ENCODE measurements around the gene LTA. TPM values are rescaled to one million over a fixed set of nuclear protein-coding genes. Genes with fewer than 3 reads are reported as not detected.
A peak's percentile ranks its signal among the peaks of the same experiment; 100 is the strongest.

LTA gene
- total and polyA plus RNA-seq, 2 donors (not counting 1 experiment from before 2014, with no cell fraction given) = 8.6 to 8.8 TPM

DNA sequence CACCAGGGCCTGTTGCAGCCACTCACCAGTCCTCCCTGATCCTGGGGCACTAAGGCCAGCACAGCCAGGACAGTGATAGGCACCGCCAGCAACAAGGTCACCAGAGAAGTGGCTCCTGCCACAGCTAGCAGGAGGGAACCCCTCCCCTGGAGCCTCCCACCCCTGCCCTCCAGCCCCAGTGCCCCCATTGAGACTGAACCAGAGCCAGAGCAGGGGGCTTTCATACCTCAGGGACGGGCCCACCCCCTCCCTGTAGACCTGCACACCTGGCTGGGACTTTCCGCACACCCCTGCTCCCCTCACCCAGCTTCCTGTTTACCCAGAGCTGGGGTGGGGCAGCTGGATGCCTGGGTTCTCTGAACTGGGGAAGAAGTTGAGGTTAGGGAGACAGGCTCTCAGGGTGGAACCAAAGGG is 10.1 kb downstream of the LTA start, which contains the start of gene LTB:
TSS of gene LTB (minus strand) at position 195 of the 414 bp plus-strand sequence. CDS start at position 188, 7 bp downstream.
- ATAC-seq (ENCODE audit: low read depth) (peak; percentile 60), DNase-seq (peak; percentile 80)
- Histone ChIP-seq H3K4me3 (ENCODE audit: control extremely low read depth in 1 of 5, extremely low read depth in 1 of 5, insufficient read depth in 1 of 5, low read depth in 2 of 5, low read length in 4 of 5) (peak within 1 kb of the TSS; percentile 83 to 100 (median 96)), H3K9me3 (ENCODE audit: control extremely low read depth in 1 of 3, control insufficient read depth in 2 of 3, insufficient read depth in 1 of 3, low read length in 2 of 3) (no peaks in the 10 kb centered on the region), H3K4me2 (replicated peaks; ENCODE audit: low read depth, low read length, poor library complexity, severe bottlenecking) (peak within 1 kb of the TSS; percentile 88), H3K79me2 (ENCODE audit: control insufficient read depth, insufficient read depth, low read length) (peaks cover 66% of the 10 kb centered on the region), H3K4me1 (ENCODE audit: control insufficient read depth in 2 of 2, insufficient read depth in 2 of 2, low read length in 2 of 2) (peaks cover 76 to 83% of the 10 kb centered on the region in 2 donors), H2AFZ (ENCODE audit: insufficient read depth, low read depth, low read length, poor library complexity, severe bottlenecking) (peak within 1 kb of the TSS; percentile 55), H4K20me1 (ENCODE audit: control insufficient read depth, insufficient read depth, low read length, poor library complexity, severe bottlenecking) (peaks cover 22% of the 10 kb centered on the region), H3K27ac (ENCODE audit: low read length in 2 of 2) (peak within 1 kb of the TSS; percentile 95 to 97), H3K36me3 (replicated peaks in 1 of 2; ENCODE audit: control extremely low read depth in 1 of 2, control insufficient read depth in 1 of 2, extremely low read depth in 1 of 2, insufficient read depth in 2 of 2, low read length in 1 of 2) (peaks cover 0 to 33% of the 10 kb centered on the region in 2 experiments), H3K9ac (ENCODE audit: low read length) (peak within 1 kb of the TSS; percentile 97), H3K27me3 (replicated peaks in 1 of 4; ENCODE audit: control extremely low read depth in 1 of 4, control insufficient read depth in 3 of 4, insufficient read depth in 4 of 4, low read length in 3 of 4) (no peaks in the 10 kb centered on the region)
- peak within 1 kb of the TSS; percentile 98 for H3K4me3 Mint-ChIP-seq
- ChIA-PET POLR2A (interaction anchor here (1.0 to 42.6 kb wide), 5 partner anchors 3 to 70 kb away, joined by 3 to 1450 read pairs (median 34); partner anchors contain the start of genes ATP6V1G2, BAG6, DDX39B and LST1), CTCF (interaction anchor here (0.7 to 35.3 kb wide), 8 partner anchors 8 to 248 kb away, joined by 3 to 2241 read pairs (median 6); partner anchors contain the start of genes ATP6V1G2, DDX39B, LST1 and LTA)
- intact Hi-C loops (cut with micrococcal nuclease) = loop anchor here (1.0 kb wide), 1 partner anchor 11 kb away; the partner anchor contains the start of gene NCR3
- no peaks in the 10 kb centered on the region for H3K9me3 Mint-ChIP-seq (ENCODE audit: insufficient read depth)
- peak within 1 kb of the TSS; percentile 99 for H3K27ac Mint-ChIP-seq
- peaks cover 82% of the 10 kb centered on the region for H3K4me1 Mint-ChIP-seq
- WGBS (ENCODE audit: insufficient coverage) = 0% methylated on average over 1 of the region's 3 CpGs
- H3K27me3 Mint-ChIP-seq = no peaks in the 10 kb centered on the region
- TF ChIP-seq CTCF (IDR thresholded peaks at IDR 0.05) (no peak), EZH2 (IDR thresholded peaks at IDR 0.05; ENCODE audit: borderline replicate concordance, insufficient read depth, low read depth, low read length, poor library complexity, severe bottlenecking) (no peak)

DNA sequence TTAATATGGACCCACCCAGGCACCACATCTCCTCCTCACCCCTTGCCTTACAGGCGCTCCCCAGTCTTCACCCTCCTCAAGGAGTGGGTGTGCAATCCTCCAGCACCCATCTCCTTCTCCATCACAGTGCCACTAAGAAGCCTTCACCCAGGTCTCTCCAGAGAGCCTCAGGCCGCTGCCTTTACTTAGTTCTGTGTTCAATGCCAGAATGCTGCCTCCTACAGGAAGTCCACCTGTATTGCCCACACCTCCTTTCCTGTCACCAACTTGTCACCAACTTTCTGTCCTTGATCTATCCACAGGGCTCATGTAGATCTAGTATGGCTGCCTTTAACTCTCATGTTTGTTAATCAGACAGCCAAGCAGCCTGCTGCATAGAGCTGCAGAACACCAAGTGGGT is 13.4 kb downstream of the LTA start:
- H3K9me3 Mint-ChIP-seq (ENCODE audit: insufficient read depth) = no peaks in the 10 kb centered on the region
- intact Hi-C loops (cut with micrococcal nuclease) = no loop called here
- Histone ChIP-seq H3K27ac (ENCODE audit: low read length in 2 of 2) (peak overlapping the region; percentile 87 to 95), H3K9me3 (ENCODE audit: control extremely low read depth in 1 of 3, control insufficient read depth in 2 of 3, insufficient read depth in 1 of 3, low read length in 2 of 3) (no peaks in the 10 kb centered on the region), H3K79me2 (ENCODE audit: control insufficient read depth, insufficient read depth, low read length) (peaks cover 71% of the 10 kb centered on the region), H4K20me1 (ENCODE audit: control insufficient read depth, insufficient read depth, low read length, poor library complexity, severe bottlenecking) (peaks cover 13% of the 10 kb centered on the region), H2AFZ (ENCODE audit: insufficient read depth, low read depth, low read length, poor library complexity, severe bottlenecking) (no peak overlapping the region), H3K4me2 (replicated peaks; ENCODE audit: low read depth, low read length, poor library complexity, severe bottlenecking) (peak overlapping the region; percentile 72), H3K9ac (ENCODE audit: low read length) (peak overlapping the region; percentile 59), H3K4me1 (ENCODE audit: control insufficient read depth in 2 of 2, insufficient read depth in 2 of 2, low read length in 2 of 2) (peaks cover 73 to 79% of the 10 kb centered on the region in 2 donors), H3K36me3 (replicated peaks in 1 of 2; ENCODE audit: control extremely low read depth in 1 of 2, control insufficient read depth in 1 of 2, extremely low read depth in 1 of 2, insufficient read depth in 2 of 2, low read length in 1 of 2) (peaks cover 0 to 13% of the 10 kb centered on the region in 2 experiments), H3K4me3 (ENCODE audit: control extremely low read depth in 1 of 5, extremely low read depth in 1 of 5, insufficient read depth in 1 of 5, low read depth in 2 of 5, low read length in 4 of 5) (peak overlapping the region in 2 of 5 experiments; percentile 63 to 86), H3K27me3 (replicated peaks in 1 of 4; ENCODE audit: control extremely low read depth in 1 of 4, control insufficient read depth in 3 of 4, insufficient read depth in 4 of 4, low read length in 3 of 4) (no peaks in the 10 kb centered on the region)
- peak; percentile 54 for DNase-seq
- POLR2A ChIA-PET = interaction anchor here (0.6 to 42.6 kb wide), 3 partner anchors 1 to 1038 kb away, joined by 3 to 1450 read pairs (median 1450); partner anchors contain the start of genes ATP6V1G2, LST1, LTA and LTB
- H3K4me1 Mint-ChIP-seq = peaks cover 77% of the 10 kb centered on the region
- H3K4me3 Mint-ChIP-seq = peak overlapping the region; percentile 82
- 50% methylated on average over 2 of the region's 2 CpGs for WGBS (ENCODE audit: insufficient coverage)
- no peaks in the 10 kb centered on the region for H3K27me3 Mint-ChIP-seq
- CTCF ChIA-PET = interaction anchor here (1.3 to 35.3 kb wide), 4 partner anchors 4 to 44 kb away, joined by 3 to 2241 read pairs (median 1108); partner anchors contain the start of genes ATP6V1G2, DDX39B, LST1 and LTA
- TF ChIP-seq EZH2 (IDR thresholded peaks at IDR 0.05; ENCODE audit: borderline replicate concordance, insufficient read depth, low read depth, low read length, poor library complexity, severe bottlenecking) (no peak), CTCF (IDR thresholded peaks at IDR 0.05) (peak; percentile 35)
- ATAC-seq (ENCODE audit: low read depth) = no peak
- peak overlapping the region; percentile 97 for H3K27ac Mint-ChIP-seq

All from B cell (primary cell).